ENCODE data around the gene CRISP2. TPM values are rescaled to one million over a fixed set of nuclear protein-coding genes. Genes with fewer than 3 reads are reported as not detected.

The CRISP2 gene
- total RNA-seq, 4 donors from 2014 or later = not detected

DNA sequence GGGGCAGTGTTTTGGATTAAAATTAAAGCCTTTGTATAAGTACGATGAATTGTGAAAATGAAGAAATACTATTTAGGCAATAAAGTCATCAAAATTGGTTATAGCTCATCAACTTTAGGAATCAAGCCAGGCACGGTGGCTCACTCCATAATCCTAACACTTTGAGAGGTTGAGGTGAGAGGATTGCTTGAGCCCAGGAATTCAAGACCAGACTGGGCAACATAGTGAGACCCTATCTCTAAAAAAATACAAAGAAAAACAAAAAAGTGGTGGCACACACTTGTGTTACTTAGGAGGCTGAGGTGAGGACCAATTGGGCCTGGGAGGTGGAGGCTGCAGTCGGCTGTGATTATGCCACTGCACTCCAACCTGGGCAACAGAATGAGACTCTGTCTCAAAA is 68.2 kb downstream of the CRISP2 start:
- intact Hi-C loops (cut with DNase I; ENCODE audit: low total_unique reads) = no loop called here
- TF ChIP-seq, protein P1, sequence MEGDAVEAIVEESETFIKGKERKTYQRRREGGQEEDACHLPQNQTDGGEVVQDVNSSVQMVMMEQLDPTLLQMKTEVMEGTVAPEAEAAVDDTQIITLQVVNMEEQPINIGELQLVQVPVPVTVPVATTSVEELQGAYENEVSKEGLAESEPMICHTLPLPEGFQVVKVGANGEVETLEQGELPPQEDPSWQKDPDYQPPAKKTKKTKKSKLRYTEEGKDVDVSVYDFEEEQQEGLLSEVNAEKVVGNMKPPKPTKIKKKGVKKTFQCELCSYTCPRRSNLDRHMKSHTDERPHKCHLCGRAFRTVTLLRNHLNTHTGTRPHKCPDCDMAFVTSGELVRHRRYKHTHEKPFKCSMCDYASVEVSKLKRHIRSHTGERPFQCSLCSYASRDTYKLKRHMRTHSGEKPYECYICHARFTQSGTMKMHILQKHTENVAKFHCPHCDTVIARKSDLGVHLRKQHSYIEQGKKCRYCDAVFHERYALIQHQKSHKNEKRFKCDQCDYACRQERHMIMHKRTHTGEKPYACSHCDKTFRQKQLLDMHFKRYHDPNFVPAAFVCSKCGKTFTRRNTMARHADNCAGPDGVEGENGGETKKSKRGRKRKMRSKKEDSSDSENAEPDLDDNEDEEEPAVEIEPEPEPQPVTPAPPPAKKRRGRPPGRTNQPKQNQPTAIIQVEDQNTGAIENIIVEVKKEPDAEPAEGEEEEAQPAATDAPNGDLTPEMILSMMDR (IDR thresholded peaks at IDR 0.05) = no peak
- no peak for TF ChIP-seq POLR2A (IDR thresholded peaks at IDR 0.05)
- no peaks in the 10 kb centered on the region for H3K36me3 ChIP-seq

More for the DNA sequence above, 68.2 kb downstream of the CRISP2 start:
- no peak for DNase-seq
- Histone ChIP-seq H3K27me3 (no peaks in the 10 kb centered on the region), H3K4me3 (no peak overlapping the region), H3K4me1 (no peaks in the 10 kb centered on the region), H3K9me3 (no peaks in the 10 kb centered on the region), H3K27ac (no peak overlapping the region)

Other genes starting within 250 kb of the CRISP2 start
- not detected for gene GLYATL3, start 213.6 kb downstream of the CRISP2 start, total RNA-seq
- gene C6orf141, start 162.9 kb downstream of the CRISP2 start, total RNA-seq = 10 to 100 TPM in 1 of 4 donors, 1 to 10 TPM in 2, under 1 TPM in 1; 0.88 to 18.1 (median 3.5) TPM
- 1 to 10 TPM in 1 of 4 donors, not detected in 3; 3.2 TPM for gene RHAG, start 76.7 kb downstream of the CRISP2 start, total RNA-seq
- 1 to 10 TPM in 1 of 4 donors, under 1 TPM in 1, not detected in 2; 0.35 to 1.7 TPM for gene CRISP3, start 30.8 kb upstream of the CRISP2 start, total RNA-seq
- gene PGK2, start 73.7 kb upstream of the CRISP2 start, total RNA-seq = under 1 TPM in 1 of 4 donors, not detected in 3; 0.14 TPM
- not detected for gene CRISP1, start 153.0 kb upstream of the CRISP2 start, total RNA-seq